Umbilical cord (tissue), 2 donors: ENCODE measurements around the gene KCNJ14. TPM values are rescaled to one million over a fixed set of nuclear protein-coding genes. Genes with fewer than 3 reads are reported as not detected.

Experiments
- DNase-seq: peaks from one replicate; pipeline ENCODE4 v3.0.0-alpha.2; 2015; ENCODE audit warnings: low spot score
- total RNA-seq: library from RNA; depleted of rRNA; stranded (reverse); fragments of >200 nt; gene quantifications from one replicate; pipeline ENCODE4 v1.2.3, GENCODE V29; 2014; ENCODE audit warnings: low replicate concordance; ENCODE audit not compliant: insufficient read depth

KCNJ14 gene
- total RNA-seq, 1 donor from 2014 or later, result 0.48 TPM

- DNase-seq, result peak; percentile 89
Observed at GRCh38 chr19:48445256-48445605, 10.1 kb upstream of the KCNJ14 start.

GRCh38 chr19:48445606-48446481 is 9.5 kb upstream of the KCNJ14 start, which contains the start of gene GRWD1:
TSS of gene GRWD1 (plus strand) at chr19:48445983. CDS start at chr19:48446006, 23 bp downstream.
- DNase-seq, result peak; percentile 98

- no peak for DNase-seq
Observed at GRCh38 chr19:48446579-48446978, 8.8 kb upstream of the KCNJ14 start.

- DNase-seq, result no peak
Observed at GRCh38 chr19:48448563-48448962, 6.8 kb upstream of the KCNJ14 start.

- DNase-seq, result no peak
Observed at GRCh38 chr19:48450441-48450840, 4.9 kb upstream of the KCNJ14 start.

GRCh38 chr19:48450863-48451262 is 4.5 kb upstream of the KCNJ14 start:
- no peak for DNase-seq

GRCh38 chr19:48451624-48452023 is 3.8 kb upstream of the KCNJ14 start:
- DNase-seq, result no peak

GRCh38 chr19:48452289-48453190 is 2.8 kb upstream of the KCNJ14 start:
- no peak for DNase-seq

- DNase-seq, result no peak
Observed at GRCh38 chr19:48454150-48454730, 1.1 kb upstream of the KCNJ14 start.

- DNase-seq, result no peak
Observed at GRCh38 chr19:48455908-48456562, 661 bp downstream of the KCNJ14 start.

GRCh38 chr19:48456864-48457263 is 1.5 kb downstream of the KCNJ14 start:
- DNase-seq, result no peak

- no peak for DNase-seq
Observed at GRCh38 chr19:48458016-48458415, 2.6 kb downstream of the KCNJ14 start.

GRCh38 chr19:48461651-48461981 is 6.2 kb downstream of the KCNJ14 start:
- no peak for DNase-seq

- no peak for DNase-seq
Observed at GRCh38 chr19:48461982-48462655, 6.7 kb downstream of the KCNJ14 start.

- no peak for DNase-seq
Observed at GRCh38 chr19:48465215-48465614, 9.8 kb downstream of the KCNJ14 start.

- DNase-seq, result no peak
Observed at GRCh38 chr19:48466561-48467325, 11.4 kb downstream of the KCNJ14 start.

- DNase-seq, result peak; percentile 100
Observed at GRCh38 chr19:48468772-48469288, 13.5 kb downstream of the KCNJ14 start.

- peak; percentile 90 for DNase-seq
Observed at GRCh38 chr19:48469289-48469881, 14.0 kb downstream of the KCNJ14 start, which contains the start of gene CYTH2. TSS of gene CYTH2 (plus strand) at chr19:48469369. CDS start at chr19:48469508, 139 bp downstream.

GRCh38 chr19:48469934-48470680 is 14.7 kb downstream of the KCNJ14 start:
- DNase-seq, result no peak
